ENCODE data around the gene SERPIND1.

Gene SERPIND1

DNA sequence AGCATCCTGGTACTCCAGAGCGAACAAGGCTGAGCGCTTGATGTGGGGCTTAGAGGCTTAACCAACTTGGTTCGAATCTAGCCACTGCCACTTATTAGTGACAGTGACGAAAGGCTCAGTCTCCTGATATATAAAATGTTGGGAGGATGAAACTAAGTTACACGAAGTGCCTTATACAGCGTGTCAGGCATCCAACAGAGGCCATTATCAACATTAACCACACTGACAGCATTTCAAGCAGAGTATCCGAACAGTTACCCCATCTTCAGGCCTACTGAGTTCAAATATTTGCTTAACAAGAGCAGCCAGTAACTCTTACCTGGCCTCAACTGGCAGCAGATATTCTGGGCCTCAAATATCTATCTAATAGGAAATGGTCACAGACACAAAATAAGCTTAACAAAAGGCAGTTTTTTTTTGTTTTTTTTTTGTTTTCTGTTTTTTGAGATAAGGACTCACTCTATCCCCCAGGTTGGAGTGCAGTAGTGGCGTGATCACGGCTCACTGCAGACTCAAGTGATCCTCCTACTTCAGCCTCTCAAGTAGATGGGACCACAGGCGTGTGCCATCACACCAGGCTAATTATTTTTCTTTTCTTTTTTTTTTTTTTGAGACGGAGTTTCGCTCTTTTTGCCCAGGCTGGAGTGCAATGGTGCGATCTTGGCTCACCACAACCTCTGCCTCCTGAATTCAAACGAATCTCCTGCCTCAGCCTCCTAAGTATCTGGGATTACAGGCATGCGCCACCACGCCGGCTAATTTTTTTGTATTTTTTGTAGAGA lies 2.9 kb downstream of the SERPIND1 start:
- H3K4me3 ChIP-seq (ENCODE audit: low read length): no peak overlapping the region
- TF ChIP-seq ZNF274 (IDR thresholded peaks at IDR 0.05; ENCODE audit: low read depth, low read length): no peak

DNA sequence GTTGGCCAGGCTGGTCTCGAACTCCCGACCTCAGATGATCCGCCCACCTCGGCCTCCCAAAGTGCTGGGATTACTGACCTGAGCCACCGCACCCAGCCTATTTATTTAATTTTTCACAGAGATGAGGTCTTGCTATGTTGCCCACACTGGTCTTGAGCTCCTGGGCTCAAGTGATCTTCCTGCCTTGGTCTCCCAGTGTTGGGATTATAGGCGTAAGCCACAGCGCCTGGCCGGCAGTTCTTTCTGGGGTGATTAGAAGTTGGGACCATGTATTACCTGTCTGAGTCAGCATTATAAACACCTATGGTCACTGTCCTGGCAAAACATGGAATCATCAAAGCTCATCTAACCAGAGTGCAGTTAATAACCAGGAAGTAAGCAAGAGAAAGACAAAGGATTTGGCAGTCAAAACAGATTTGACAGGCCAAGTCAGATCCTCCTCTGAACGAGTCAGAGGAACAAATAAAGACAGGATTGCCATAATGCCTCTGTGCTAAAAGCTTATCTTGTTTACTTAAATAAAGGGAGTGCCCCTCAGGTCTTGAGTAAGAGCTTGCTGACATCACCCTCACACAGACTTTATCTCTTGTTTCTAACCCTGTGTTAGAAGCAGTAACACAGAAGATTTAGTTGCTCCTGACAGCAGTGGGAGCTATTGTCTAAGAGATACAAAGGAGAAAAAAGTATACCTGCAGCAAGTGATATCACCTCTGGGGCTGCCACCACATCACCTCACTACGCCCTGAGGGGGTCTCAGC lies 3.7 kb downstream of the SERPIND1 start:
- no peak for TF ChIP-seq ZNF274 (IDR thresholded peaks at IDR 0.05; ENCODE audit: low read depth, low read length)
- H3K4me3 ChIP-seq (ENCODE audit: low read length): no peak overlapping the region

DNA sequence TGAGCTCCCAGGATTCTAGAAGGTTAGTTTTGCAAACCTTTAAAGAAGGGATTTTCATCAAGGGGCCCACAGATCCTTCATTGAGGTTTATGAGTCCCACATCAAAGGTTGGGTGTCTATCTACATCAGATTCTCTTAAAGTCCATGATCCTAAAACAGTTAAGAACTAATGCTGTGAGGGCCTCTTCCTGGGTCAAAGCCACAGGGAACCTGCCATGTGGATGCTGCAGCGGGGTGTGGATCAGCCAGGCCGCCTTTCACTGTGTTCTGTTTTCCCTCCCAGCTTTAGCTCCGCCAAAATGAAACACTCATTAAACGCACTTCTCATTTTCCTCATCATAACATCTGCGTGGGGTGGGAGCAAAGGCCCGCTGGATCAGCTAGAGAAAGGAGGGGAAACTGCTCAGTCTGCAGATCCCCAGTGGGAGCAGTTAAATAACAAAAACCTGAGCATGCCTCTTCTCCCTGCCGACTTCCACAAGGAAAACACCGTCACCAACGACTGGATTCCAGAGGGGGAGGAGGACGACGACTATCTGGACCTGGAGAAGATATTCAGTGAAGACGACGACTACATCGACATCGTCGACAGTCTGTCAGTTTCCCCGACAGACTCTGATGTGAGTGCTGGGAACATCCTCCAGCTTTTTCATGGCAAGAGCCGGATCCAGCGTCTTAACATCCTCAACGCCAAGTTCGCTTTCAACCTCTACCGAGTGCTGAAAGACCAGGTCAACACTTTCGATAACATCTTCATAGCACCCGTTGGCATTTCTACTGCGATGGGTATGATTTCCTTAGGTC lies 5.3 kb downstream of the SERPIND1 start:
- no peak overlapping the region for H3K4me3 ChIP-seq (ENCODE audit: low read length)
- no peak for TF ChIP-seq ZNF274 (IDR thresholded peaks at IDR 0.05; ENCODE audit: low read depth, low read length)

DNA sequence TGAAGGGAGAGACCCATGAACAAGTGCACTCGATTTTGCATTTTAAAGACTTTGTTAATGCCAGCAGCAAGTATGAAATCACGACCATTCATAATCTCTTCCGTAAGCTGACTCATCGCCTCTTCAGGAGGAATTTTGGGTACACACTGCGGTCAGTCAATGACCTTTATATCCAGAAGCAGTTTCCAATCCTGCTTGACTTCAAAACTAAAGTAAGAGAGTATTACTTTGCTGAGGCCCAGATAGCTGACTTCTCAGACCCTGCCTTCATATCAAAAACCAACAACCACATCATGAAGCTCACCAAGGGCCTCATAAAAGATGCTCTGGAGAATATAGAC lies 5.9 kb downstream of the SERPIND1 start:
- no peak for TF ChIP-seq ZNF274 (IDR thresholded peaks at IDR 0.05; ENCODE audit: low read depth, low read length)
- no peak overlapping the region for H3K4me3 ChIP-seq (ENCODE audit: low read length)

DNA sequence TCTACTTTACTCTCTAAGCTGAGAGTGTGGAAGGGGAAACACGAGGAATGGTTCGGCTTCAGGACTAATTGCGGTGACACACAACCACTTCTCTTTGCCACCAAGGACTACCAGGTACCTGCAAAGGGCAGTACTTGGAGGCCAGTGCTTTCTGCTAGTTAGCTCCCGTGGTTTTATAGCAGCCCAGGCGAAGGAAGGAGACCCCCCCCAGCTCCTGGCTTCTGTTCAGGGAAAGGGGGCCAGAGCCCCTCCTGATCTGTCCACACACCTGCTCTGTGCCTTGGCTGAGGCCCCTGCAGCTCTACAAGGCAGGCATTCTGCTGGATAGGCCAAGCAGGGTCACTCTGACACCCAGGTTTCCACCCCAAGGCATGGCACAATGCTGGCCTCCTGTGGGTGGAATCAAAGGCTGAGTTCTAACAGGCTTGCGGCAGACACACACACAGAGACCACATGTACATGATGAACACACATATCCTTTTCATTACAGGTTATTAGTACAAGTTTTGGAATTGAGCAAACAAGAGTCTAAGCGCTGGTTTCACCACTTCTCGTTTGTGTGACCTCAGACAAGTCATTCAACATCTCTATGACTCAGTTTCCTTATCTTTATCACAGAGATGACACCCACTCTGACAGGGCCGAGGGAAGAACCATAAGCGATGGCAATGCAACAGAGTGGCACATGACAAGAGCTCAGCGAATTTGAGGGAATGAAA lies 7.5 kb downstream of the SERPIND1 start:
- no peak overlapping the region for H3K4me3 ChIP-seq (ENCODE audit: low read length)
- no peak for TF ChIP-seq ZNF274 (IDR thresholded peaks at IDR 0.05; ENCODE audit: low read depth, low read length)

DNA sequence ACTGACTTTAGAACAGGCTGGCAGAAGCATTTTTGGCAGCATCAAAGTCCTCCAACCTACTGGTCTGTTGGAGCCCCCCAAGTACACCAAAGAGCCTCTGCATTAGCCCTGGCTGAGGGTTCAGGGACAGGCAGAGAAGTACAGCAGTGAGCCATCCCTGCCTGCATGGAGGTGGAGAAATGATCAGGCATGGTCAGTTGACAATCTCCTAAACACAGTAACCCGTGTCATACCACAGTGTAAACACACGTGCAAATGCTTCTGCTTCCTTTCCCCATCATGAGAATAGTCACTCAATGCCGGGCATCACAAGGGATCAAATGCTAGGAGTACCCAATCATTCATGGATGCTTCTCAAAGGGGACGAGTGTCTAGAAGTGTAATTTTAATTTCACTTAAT lies 8.2 kb downstream of the SERPIND1 start:
- no peak for TF ChIP-seq ZNF274 (IDR thresholded peaks at IDR 0.05; ENCODE audit: low read depth, low read length)
- H3K4me3 ChIP-seq (ENCODE audit: low read length): no peak overlapping the region

DNA sequence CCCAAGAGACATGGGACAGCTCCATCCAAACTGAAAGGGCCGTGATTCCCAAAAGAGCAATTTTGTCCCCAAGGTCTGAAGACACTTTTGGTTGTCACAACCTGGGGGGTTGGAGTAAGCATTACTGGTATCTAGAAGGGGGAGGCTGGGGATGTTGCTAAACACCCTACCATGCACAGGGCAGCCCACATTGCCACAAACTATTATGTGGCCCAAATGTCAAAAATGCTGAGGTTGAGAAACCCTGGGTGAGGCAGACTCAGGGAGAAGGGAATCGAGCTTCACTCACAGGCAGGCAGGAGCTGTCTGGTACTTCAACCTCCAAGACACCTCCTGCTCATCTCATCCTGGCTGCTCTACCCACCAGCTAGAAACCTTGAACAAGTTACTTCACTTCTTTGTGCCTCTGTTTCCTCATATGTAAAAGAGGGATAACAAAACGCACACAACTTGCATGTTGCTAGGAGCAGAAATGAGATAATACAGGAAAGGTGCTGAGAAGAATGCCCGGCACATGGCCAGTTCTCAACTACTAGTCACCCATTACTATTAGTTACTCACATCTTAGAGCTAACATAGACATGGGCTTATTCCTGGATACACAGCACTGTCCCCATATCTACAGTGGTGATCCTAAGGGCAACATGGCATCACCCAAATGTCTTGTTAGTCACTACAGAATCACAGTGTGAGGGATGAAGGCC lies 8.8 kb downstream of the SERPIND1 start:
- H3K4me3 ChIP-seq (ENCODE audit: low read length): no peak overlapping the region
- TF ChIP-seq ZNF274 (IDR thresholded peaks at IDR 0.05; ENCODE audit: low read depth, low read length): no peak

DNA sequence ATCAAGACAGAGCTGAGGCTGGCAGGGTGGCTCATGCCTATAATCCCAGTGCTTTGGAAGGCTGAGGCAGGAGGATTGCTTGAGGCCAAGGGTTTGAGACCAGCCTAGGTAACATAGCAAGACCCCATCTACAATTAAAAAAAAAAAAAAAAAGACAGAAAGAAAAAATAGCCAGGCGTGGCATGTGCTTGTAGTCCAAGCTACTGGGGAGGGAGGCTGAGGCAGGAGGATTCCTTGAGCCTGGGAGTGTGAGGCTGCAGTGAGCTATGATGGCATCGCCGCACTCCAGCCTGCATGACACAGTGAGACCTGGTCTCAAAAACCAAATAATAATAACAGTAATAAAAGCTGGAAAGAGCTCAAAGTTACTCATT lies 9.4 kb downstream of the SERPIND1 start:
- TF ChIP-seq ZNF274 (IDR thresholded peaks at IDR 0.05; ENCODE audit: low read depth, low read length): no peak
- no peak overlapping the region for H3K4me3 ChIP-seq (ENCODE audit: low read length)

DNA sequence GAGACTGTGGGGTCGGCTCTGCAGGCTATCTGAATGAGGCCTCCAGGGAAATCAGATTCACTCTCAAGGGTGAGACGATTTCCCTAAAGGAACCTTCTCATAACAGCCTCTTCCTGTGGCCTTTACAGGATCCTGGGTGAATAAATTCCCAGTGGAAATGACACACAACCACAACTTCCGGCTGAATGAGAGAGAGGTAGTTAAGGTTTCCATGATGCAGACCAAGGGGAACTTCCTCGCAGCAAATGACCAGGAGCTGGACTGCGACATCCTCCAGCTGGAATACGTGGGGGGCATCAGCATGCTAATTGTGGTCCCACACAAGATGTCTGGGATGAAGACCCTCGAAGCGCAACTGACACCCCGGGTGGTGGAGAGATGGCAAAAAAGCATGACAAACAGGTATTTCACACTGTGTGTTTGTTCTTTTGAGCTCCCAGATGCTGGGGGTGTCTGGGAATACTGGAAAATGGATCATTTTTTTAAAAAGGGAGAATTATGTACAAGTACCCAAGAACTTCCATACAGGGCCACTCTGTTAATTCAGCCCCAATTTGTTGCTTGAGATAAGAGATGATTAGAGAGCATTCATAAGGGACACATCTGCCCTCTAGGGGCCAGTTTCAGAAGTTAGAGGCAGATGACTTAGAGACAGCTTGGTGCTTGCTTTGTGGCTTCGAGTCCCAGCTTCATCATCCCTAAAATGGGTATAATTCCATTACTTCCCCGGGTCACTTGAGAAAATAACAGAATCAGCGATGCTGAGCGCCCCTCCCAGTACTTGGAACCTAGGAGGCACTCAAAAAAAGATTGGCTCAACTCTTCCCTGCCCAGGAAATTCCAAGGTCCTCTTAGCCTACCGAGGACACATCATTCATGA lies 10.2 kb downstream of the SERPIND1 start:
- no peak for TF ChIP-seq ZNF274 (IDR thresholded peaks at IDR 0.05; ENCODE audit: low read depth, low read length)
- no peak overlapping the region for H3K4me3 ChIP-seq (ENCODE audit: low read length)

DNA sequence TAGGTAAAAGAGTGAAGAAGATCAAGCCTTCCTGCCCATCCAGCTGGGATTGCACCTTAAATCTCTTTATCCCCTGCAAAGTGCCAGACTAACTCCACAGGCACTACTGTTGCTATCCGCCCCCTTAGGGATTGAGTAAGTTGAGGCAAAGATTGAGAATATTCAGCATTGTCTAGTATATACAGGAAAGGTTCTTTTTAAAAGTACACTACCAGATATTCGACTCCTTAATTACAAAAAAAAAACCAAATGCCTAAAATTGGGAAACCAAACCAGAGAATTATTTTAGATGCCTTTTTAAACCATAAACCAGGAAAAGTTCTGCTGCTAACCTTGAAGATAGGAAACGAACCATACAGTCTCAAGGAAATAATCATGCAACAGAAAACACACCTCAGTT lies 11.5 kb downstream of the SERPIND1 start:
- no peak for TF ChIP-seq ZNF274 (IDR thresholded peaks at IDR 0.05; ENCODE audit: low read depth, low read length)
- H3K4me3 ChIP-seq (ENCODE audit: low read length): no peak overlapping the region

DNA sequence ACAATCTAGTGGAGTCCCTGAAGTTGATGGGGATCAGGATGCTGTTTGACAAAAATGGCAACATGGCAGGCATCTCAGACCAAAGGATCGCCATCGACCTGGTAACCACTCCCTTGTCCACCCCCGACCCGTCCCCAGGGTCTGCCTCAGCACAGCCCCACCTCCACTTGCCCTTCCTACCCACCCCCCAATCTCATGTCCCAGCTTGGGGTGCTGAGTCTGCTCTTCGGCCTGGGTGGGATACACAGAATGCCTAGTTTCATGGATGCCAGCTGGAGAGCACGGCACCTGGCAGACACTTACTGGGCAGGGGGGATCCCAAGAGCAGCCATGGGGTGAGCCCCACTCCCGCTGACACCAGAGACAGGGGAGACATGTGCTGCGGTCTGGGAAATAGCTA lies 12.1 kb downstream of the SERPIND1 start:
- no peak for TF ChIP-seq ZNF274 (IDR thresholded peaks at IDR 0.05; ENCODE audit: low read depth, low read length)
- no peak overlapping the region for H3K4me3 ChIP-seq (ENCODE audit: low read length)

DNA sequence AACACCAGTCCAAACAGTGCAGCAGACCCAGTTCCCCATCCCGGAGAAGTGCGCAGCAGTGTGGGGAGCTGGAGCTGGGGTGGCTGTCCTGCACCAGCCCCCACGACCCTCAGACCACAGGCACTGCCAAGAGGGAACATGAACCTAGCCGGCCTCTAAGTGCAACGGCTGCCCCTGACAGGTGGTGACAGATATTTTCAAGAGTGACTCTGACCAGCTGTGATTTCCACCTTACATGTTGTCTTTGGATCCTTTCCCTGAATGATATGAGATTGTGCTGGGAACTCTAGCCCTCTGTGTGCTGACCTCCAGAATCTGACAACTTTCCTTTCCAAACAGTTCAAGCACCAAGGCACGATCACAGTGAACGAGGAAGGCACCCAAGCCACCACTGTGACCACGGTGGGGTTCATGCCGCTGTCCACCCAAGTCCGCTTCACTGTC lies 12.6 kb downstream of the SERPIND1 start:
- TF ChIP-seq ZNF274 (IDR thresholded peaks at IDR 0.05; ENCODE audit: low read depth, low read length): no peak
- H3K4me3 ChIP-seq (ENCODE audit: low read length): no peak overlapping the region

DNA sequence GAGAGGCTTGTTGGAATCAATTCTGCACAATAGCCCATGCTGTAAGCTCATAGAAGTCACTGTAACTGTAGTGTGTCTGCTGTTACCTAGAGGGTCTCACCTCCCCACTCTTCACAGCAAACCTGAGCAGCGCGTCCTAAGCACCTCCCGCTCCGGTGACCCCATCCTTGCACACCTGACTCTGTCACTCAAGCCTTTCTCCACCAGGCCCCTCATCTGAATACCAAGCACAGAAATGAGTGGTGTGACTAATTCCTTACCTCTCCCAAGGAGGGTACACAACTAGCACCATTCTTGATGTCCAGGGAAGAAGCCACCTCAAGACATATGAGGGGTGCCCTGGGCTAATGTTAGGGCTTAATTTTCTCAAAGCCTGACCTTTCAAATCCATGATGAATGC lies 13.3 kb downstream of the SERPIND1 start:
- no peak for TF ChIP-seq ZNF274 (IDR thresholded peaks at IDR 0.05; ENCODE audit: low read depth, low read length)
- H3K4me3 ChIP-seq (ENCODE audit: low read length): no peak overlapping the region
